HEK293T (cell line): ENCODE results near the gene COLEC11.
"Not testable (repeated sequence)": the region's sequence is repeated elsewhere in the genome, so short reads cannot be mapped to it uniquely, and the experiment has no call there.

Experiments used
- CTCF ChIA-PET: fragments of 350-600 bp; formaldehyde crosslinking; extraction: SDS; loops from one replicate; lab custom pipeline; 2021; ENCODE audit warnings: antibody characterized with exemption, inconsistent platforms; lab: Yijun Ruan, JAX
- POLR2A ChIA-PET: fragments of 350-600 bp; formaldehyde crosslinking; extraction: SDS; loops from one replicate; lab custom pipeline; 2020; ENCODE audit warnings: antibody characterized with exemption, inconsistent platforms; lab: Yijun Ruan, JAX
- DNase-seq: peaks from one replicate; pipeline ENCODE4 v3.0.0; 2012; ENCODE audit warnings: mixed read lengths; ENCODE audit errors: extremely low spot score
- ARNT ChIP-seq: fragments of 450-650 bp; IDR thresholded peaks from 2 replicates; pipeline ENCODE4 v1.6.1; 2017; ENCODE audit warnings: mild to moderate bottlenecking
- BHLHE40 ChIP-seq: fragments of 450-650 bp; IDR thresholded peaks from 2 replicates; pipeline ENCODE4 v1.6.1; 2016; ENCODE audit warnings: mild to moderate bottlenecking, moderate library complexity, borderline replicate concordance
- CTBP1 ChIP-seq: fragments of 450-650 bp; IDR thresholded peaks from 2 replicates; pipeline ENCODE4 v1.6.1; 2016; ENCODE audit warnings: borderline replicate concordance
- ELF4 ChIP-seq: fragments of 450-650 bp; IDR thresholded peaks from 2 replicates; pipeline ENCODE4 v1.6.1; 2017; ENCODE audit warnings: antibody characterized with exemption
- FOXA1 ChIP-seq: fragments of 450-650 bp; IDR thresholded peaks from 2 replicates; pipeline ENCODE4 v1.6.1; 2016; ENCODE audit warnings: mild to moderate bottlenecking
- FOXK2 ChIP-seq: fragments of 450-650 bp; IDR thresholded peaks from 2 replicates; pipeline ENCODE4 v1.6.1; 2016; ENCODE audit warnings: mild to moderate bottlenecking
- FOXM1 ChIP-seq: fragments of 450-650 bp; IDR thresholded peaks from 2 replicates; pipeline ENCODE4 v1.6.1; 2017; ENCODE audit warnings: mild to moderate bottlenecking, borderline replicate concordance
- HDGF ChIP-seq: fragments of 450-650 bp; IDR thresholded peaks from 2 replicates; pipeline ENCODE4 v1.6.1; 2017; ENCODE audit warnings: antibody characterized with exemption, borderline replicate concordance
- L3MBTL2 ChIP-seq: fragments of 450-650 bp; conservative IDR thresholded peaks from 2 replicates; pipeline ENCODE4 v1.6.1; 2016; ENCODE audit warnings: mild to moderate bottlenecking
- LEF1 ChIP-seq: fragments of 450-650 bp; IDR thresholded peaks from 2 replicates; pipeline ENCODE4 v1.6.1; 2017; ENCODE audit warnings: mild to moderate bottlenecking, borderline replicate concordance
- NFRKB ChIP-seq: fragments of 450-650 bp; IDR thresholded peaks from 2 replicates; pipeline ENCODE4 v1.6.1; 2016; ENCODE audit warnings: mild to moderate bottlenecking, moderate library complexity
- PKNOX1 ChIP-seq: fragments of 450-650 bp; IDR thresholded peaks from 2 replicates; pipeline ENCODE4 v1.6.1; 2016
- SP1 ChIP-seq: fragments of 450-650 bp; IDR thresholded peaks from 2 replicates; pipeline ENCODE4 v1.6.1; 2017
- SUZ12 ChIP-seq: fragments of 450-650 bp; IDR thresholded peaks from 2 replicates; pipeline ENCODE4 v1.6.1; 2016; ENCODE audit warnings: mild to moderate bottlenecking
- TARDBP ChIP-seq: fragments of 450-650 bp; IDR thresholded peaks from 2 replicates; pipeline ENCODE4 v1.6.1; 2016
- ZNF384 ChIP-seq: fragments of 450-650 bp; IDR thresholded peaks from 2 replicates; pipeline ENCODE4 v1.6.1; 2016

Gene COLEC11

GRCh38 chr2:3619033-3619432 is 24.1 kb downstream of the COLEC11 start:
- ChIA-PET POLR2A (no interaction called here), CTCF (no interaction called here)
- TF ChIP-seq SP1 = no peak
- TF ChIP-seq BHLHE40 = no peak
- no peak for TF ChIP-seq CTBP1
- TF ChIP-seq LEF1 = no peak
- TF ChIP-seq FOXM1 = no peak
- no peak for TF ChIP-seq L3MBTL2
- no peak for TF ChIP-seq TARDBP
- no peak for TF ChIP-seq FOXA1
- TF ChIP-seq ARNT = no peak
- no peak for TF ChIP-seq SUZ12
- no peak for TF ChIP-seq HDGF
- no peak for TF ChIP-seq ELF4
- no peak for TF ChIP-seq NFRKB
- no peak for DNase-seq

- DNase-seq, POLR2A ChIA-PET: not testable (repeated sequence)
- CTCF ChIA-PET = interaction anchor here (0.6 to 0.9 kb wide), 2 partner anchors 22 to 25 kb away, joined by 3 to 4 read pairs; no protein-coding TSS in a partner anchor
Observed at GRCh38 chr2:3619661-3620060, 24.7 kb downstream of the COLEC11 start.

GRCh38 chr2:3620834-3621233 is 25.9 kb downstream of the COLEC11 start:
- TF ChIP-seq NFRKB (no peak), BHLHE40 (no peak), HDGF (no peak), L3MBTL2 (no peak), ELF4 (no peak), FOXM1 (no peak), ARNT (no peak), ZNF384 (no peak), CTBP1 (no peak)
- POLR2A ChIA-PET = interaction anchor here (1.1 kb wide), 1 partner anchor 15 kb away, joined by 3 read pairs; no protein-coding TSS in a partner anchor
- CTCF ChIA-PET = interaction anchor here (0.5 to 0.9 kb wide), 2 partner anchors 21 to 125 kb away, joined by 3 to 4 read pairs; no protein-coding TSS in a partner anchor
- no peak for DNase-seq

GRCh38 chr2:3622967-3623366 is 28.1 kb downstream of the COLEC11 start:
- no peak for DNase-seq
- ChIA-PET POLR2A (no interaction called here), CTCF (no interaction called here)
- TF ChIP-seq L3MBTL2 (no peak), PKNOX1 (no peak), CTBP1 (no peak), ARNT (no peak), SUZ12 (no peak), ELF4 (no peak), SP1 (no peak), FOXK2 (no peak), ZNF384 (no peak)

GRCh38 chr2:3624059-3624794 is 29.3 kb downstream of the COLEC11 start:
- POLR2A ChIA-PET = interaction anchor here (0.8 kb wide), 1 partner anchor 19 kb away, joined by 3 read pairs; no protein-coding TSS in a partner anchor
- no peak for DNase-seq
- CTCF ChIA-PET = no interaction called here
- no peak for TF ChIP-seq ELF4
- TF ChIP-seq ZNF384 = no peak
- TF ChIP-seq FOXK2 = no peak
- TF ChIP-seq FOXA1 = no peak

- POLR2A ChIA-PET = no interaction called here
- CTCF ChIA-PET = no interaction called here
- no peak for DNase-seq
- no peak for TF ChIP-seq HDGF
- no peak for TF ChIP-seq SUZ12
- no peak for TF ChIP-seq FOXM1
- no peak for TF ChIP-seq SP1
- TF ChIP-seq CTBP1 = no peak
- TF ChIP-seq ARNT = no peak
- TF ChIP-seq LEF1 = no peak
- no peak for TF ChIP-seq FOXK2
- TF ChIP-seq FOXA1 = no peak
- no peak for TF ChIP-seq PKNOX1
- no peak for TF ChIP-seq BHLHE40
Observed at GRCh38 chr2:3625186-3625585, 30.3 kb downstream of the COLEC11 start.

- CTCF ChIA-PET = no interaction called here
- no peak for DNase-seq
- no peak for TF ChIP-seq LEF1
- TF ChIP-seq FOXA1 = no peak
- no peak for TF ChIP-seq CTBP1
- no peak for TF ChIP-seq SP1
- no peak for TF ChIP-seq ZNF384
- TF ChIP-seq SUZ12 = no peak
- no peak for TF ChIP-seq FOXK2
- TF ChIP-seq NFRKB = no peak
- no peak for TF ChIP-seq L3MBTL2
- TF ChIP-seq HDGF = no peak
- POLR2A ChIA-PET = no interaction called here
Observed at GRCh38 chr2:3626118-3626811, 31.4 kb downstream of the COLEC11 start.
